HG03565 (cell line): Measurements from ENCODE around the gene ACO1.
A peak's percentile ranks its signal among the peaks of the same experiment; 100 is the strongest.

ENCODE experiments used
- ATAC-seq: cut with Tn5 transposase; IDR thresholded peaks from one replicate; pipeline ENCODE4 v1.9.1; 2021; ENCODE audit warnings: mild to moderate bottlenecking, moderate library complexity; ENCODE audit not compliant: unreplicated experiment

ACO1 gene

GRCh38 chr9:32382565-32383320 lies 1.7 kb upstream of the ACO1 start:
- no peak for ATAC-seq

GRCh38 chr9:32384002-32384363 lies 460 bp upstream of the ACO1 start:
- ATAC-seq: no peak

- no peak for ATAC-seq
Measured at GRCh38 chr9:32385152-32385884, 875 bp downstream of the ACO1 start.

- ATAC-seq: no peak
Measured at GRCh38 chr9:32385885-32386283, 1.4 kb downstream of the ACO1 start.

- no peak for ATAC-seq
Measured at GRCh38 chr9:32387256-32387655, 2.8 kb downstream of the ACO1 start.

GRCh38 chr9:32389365-32389764 lies 4.9 kb downstream of the ACO1 start:
- no peak for ATAC-seq

- ATAC-seq: no peak
Measured at GRCh38 chr9:32393911-32394310, 9.5 kb downstream of the ACO1 start.

- no peak for ATAC-seq
Measured at GRCh38 chr9:32394381-32395049, 10.1 kb downstream of the ACO1 start.

GRCh38 chr9:32395510-32396216 lies 11.2 kb downstream of the ACO1 start:
- no peak for ATAC-seq

- ATAC-seq: no peak
Measured at GRCh38 chr9:32398207-32398606, 13.8 kb downstream of the ACO1 start.

GRCh38 chr9:32399110-32399815 lies 14.8 kb downstream of the ACO1 start:
- no peak for ATAC-seq

- ATAC-seq: peak; percentile 42
Measured at GRCh38 chr9:32401488-32401887, 17.0 kb downstream of the ACO1 start.

- ATAC-seq: no peak
Measured at GRCh38 chr9:32403567-32404260, 19.3 kb downstream of the ACO1 start.

- ATAC-seq: no peak
Measured at GRCh38 chr9:32404402-32404801, 20.0 kb downstream of the ACO1 start.

GRCh38 chr9:32404856-32405255 lies 20.4 kb downstream of the ACO1 start:
- ATAC-seq: no peak

GRCh38 chr9:32405506-32405905 lies 21.1 kb downstream of the ACO1 start:
- no peak for ATAC-seq

- ATAC-seq: no peak
Measured at GRCh38 chr9:32406046-32406445, 21.6 kb downstream of the ACO1 start.

GRCh38 chr9:32411753-32412152 lies 27.3 kb downstream of the ACO1 start:
- no peak for ATAC-seq

- no peak for ATAC-seq
Measured at GRCh38 chr9:32412440-32412839, 28.0 kb downstream of the ACO1 start.

GRCh38 chr9:32413424-32413823 lies 29.0 kb downstream of the ACO1 start:
- ATAC-seq: no peak
